Activated CD8-positive, alpha-beta memory T cell treated with anti-CD3 and anti-CD28 coated beads, Interleukin-2, amount 50 U/mL, for 1 hour (primary cell): ENCODE results near the gene HAO1.
"Not testable (repeated sequence)": the region's sequence is repeated elsewhere in the genome, so short reads cannot be mapped to it uniquely, and the experiment has no call there.

Experiments
- DNase-seq: peaks from one replicate; pipeline ENCODE4 v3.0.0-alpha.2; 2020; ENCODE audit errors: extremely low read depth

The HAO1 gene

DNA sequence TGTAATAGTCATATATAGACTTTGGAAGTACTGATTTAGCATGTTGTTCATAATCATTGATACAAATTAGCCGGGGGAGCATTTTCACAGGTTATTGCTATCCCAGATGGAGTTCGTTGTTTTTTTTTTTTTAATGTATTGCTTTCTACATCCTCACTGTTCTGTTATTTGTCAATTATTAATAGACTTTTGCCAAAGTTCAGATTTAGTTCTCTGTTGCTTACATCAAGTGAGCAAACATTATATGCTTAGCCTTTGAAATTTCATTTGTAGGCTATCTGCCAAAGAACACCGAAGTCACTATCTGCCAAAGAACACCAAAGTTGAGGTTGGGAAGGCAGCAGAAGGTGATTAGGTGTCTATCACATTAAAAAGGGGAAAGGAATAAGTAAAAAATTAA, at the start of gene HAO1:
Gene HAO1, minus strand, starts transcription at position 118 of the 400 bp plus-strand sequence. Its CDS starts 36 bp downstream, at position 82.
- no peak for DNase-seq

DNA sequence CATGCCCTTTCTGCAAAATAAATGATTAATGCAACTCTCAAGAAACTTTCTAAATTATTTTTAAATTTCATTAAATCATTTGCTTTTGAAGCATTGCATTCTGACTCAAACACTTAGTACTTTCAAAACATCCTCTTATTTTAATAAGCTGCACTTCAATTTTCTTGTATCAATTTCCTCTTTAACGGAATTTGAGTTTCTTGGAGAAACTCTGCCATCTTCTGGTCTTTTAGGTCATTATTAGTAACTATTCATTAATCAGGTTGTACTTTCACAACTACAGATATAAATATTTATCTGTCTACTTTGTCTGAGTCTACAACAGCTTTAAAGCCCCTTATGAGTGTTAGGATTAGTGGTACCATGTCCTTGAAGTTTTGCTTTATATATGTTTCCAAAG, 49.1 kb upstream of the HAO1 start:
- no peak for DNase-seq

DNA sequence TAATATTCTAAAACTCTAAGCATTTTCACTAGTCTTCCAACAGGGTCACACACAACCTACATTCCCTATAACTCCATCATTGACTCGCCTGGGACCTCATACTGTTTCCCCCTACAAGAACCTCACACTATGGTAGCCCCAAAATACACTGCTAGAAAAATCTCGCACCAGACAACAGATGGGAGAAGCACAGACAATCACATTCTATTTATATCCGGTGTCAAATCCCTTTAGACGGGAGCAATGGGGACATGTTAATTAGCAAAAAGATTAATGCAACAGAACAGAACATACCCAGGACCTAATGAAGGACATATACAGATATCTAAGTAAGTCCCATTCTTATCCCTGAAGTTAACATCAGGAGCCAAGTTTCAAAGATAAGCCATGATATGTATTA, 45.7 kb upstream of the HAO1 start:
- DNase-seq = no peak

DNA sequence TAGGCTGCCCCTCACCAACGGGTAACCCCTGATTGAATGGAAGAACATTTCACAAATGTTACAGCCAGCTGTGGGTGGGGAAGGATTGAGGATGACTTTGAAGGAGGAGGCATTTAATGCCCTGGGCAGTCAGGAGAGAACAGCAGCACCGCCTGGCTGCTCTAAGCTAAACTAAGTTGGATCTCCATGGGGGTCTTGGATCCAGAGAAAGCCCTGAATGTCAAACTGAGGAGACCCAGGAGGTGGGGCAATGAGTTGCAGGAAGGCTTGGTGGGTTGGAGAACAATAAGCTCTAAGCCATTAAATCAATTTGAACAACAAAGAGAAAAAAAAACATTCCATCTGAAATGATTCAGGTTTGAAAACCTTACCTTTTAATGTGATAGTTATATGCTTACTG, 43.9 kb upstream of the HAO1 start:
- DNase-seq = no peak

DNA sequence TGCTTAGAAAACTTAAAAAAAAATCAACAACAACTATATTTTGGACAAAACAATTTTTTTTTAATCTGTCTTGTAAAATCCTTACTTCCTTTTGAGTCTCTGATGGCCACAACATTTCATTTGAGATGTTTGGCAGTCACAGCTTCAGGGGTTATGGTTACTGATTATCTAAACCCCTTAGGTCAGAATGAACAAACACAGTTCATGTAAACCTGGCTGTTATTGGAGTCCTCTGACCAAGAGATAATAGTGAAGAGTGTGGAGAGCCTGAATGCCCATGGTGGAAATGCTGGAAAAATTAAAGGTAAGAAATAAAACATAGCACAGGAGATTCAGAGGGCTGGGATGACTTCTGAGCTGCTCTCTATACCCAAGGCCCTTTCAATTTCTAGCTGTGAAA, 41.1 kb upstream of the HAO1 start:
- no peak for DNase-seq

DNA sequence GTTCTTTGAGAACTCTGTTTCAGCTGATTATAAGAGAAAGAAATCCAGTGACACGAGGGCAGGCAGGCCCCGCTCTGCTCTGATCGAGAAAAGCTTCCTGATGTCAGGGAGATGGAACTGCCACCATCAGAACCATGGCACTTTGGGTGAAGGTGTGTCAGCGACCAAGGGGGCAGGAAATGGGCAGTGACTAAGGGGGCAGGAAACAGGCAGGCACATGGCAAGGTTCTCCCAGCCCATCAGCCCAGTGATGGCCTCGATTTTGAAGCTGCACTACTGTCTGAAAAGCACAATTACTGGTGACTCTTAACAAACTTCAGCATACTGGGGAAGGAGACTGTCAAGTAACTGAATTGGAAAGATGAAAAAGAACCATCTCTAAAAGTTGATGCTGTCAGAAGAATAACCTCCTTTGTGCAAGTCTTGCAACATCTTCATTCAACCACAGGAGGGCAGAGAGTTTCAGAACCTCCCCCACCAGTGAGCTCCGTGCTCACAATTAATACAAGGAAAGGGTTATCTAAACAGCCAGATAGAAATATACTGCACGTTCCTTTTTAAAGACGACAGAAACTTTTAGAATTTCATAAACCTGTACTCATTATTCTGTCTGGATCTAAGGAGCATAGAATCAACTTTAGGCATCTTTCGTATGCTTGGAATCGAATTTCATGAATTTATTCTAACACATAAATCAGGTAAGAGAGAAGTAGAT, 40.2 kb upstream of the HAO1 start:
- no peak for DNase-seq

DNA sequence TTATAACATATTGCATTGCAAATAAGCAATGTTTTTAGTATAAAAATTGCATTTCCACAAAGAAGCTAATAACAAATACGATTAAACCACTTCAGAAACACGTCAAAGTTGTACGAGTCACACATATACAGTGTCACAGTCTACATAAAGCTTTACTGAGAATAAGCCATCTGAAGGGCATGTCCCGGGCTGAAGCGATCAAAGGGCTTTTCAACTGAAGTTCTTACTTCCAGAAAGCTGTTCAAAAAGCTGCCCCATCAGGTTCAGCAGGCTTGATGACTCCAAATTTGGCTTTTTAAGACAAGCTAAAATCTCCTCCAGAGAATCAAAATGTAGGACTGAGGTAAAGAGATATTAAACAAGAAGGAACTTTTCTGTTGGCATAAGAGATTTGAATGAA, 37.5 kb upstream of the HAO1 start:
- no peak for DNase-seq

DNA sequence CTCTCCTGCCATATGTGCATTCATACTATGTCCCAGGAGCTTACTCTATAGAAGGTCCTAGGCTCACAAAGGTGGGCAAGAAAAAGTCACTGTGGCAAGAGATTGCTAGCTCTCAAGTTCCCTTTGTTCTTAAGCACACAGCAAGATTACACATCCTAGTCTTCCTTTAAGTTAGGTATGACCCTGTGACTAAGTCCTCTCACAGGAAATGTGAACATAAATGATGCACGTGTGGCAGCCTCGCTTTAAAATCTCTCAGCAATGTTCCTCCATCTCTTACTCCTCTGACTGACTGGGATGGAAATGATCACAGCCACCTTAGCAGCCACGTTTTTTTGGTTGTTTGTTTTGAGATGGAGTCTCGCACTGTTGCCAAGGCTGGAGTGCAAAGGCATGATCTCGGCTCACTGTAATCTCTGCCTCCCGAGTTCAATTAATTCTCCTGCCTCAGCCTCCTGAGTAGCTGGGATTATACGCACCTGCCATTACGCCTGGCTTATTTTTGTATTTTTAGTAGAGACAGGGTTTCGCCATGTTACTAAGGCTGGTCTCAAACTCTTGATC, 35.7 kb upstream of the HAO1 start:
- no peak for DNase-seq

DNA sequence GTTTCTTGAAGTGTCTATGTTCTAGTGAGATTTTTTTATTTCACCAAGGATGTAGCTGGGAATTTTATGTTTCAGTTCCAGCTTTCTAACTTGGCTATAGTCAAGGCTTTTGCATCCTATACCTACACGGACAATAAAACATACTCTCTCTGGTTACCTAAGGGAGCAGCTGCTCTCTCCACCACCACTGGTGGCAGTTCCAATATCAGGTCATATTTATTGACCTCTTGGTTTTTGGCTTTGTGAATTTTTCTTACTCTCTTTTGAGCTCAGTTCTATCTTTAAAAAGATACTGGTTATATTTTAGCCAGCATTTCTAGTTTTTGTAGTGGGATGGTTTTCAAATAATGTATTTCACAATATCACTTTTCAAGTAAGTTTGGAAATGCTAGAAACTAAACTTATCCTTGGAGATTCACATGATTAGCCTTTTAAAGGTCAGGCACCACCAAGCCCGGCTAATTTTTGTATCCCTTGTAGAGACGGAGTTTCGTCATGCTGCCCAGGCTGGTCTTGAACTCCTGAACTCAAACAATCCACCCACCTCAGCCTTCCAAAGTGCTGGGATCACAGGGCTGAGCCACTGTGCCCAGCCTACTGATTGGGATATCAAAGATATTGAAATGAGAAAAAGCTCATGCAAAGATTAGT, 34.7 kb upstream of the HAO1 start:
- DNase-seq = no peak

DNA sequence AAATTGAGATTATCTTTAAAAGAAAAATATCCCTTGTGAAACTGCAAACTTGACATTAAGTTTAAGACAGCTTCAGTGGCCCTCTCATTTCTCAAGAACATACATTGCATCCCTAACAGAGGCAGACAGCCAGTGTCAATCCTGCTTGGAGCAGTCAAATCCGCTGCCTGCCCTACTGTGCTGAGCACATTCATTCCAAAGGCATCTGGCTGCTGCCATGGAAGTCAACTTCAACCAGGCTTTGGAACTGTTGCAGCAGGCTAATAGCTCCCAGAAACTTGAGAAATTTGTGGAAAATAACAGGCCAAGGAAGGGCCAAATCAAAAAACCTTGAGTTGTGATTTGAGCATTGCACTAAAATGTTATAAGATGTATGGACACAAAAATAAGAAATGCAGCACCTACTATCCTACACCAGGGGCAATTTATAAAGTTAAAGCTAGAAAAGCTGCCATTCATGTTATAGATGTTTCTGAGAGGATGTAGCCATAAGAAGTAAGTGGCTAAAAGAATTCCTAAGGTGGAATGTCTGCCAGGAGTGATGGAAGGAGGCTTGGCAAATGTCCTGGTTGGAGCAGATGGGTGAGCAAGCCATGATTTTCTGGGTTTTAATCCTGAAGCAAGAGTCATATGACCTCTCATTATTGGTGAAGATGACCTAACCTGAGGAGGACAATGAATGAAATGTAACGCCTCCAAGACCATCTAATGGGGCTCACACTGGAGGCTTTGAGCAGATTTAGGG, 31.4 kb upstream of the HAO1 start:
- DNase-seq = no peak

DNA sequence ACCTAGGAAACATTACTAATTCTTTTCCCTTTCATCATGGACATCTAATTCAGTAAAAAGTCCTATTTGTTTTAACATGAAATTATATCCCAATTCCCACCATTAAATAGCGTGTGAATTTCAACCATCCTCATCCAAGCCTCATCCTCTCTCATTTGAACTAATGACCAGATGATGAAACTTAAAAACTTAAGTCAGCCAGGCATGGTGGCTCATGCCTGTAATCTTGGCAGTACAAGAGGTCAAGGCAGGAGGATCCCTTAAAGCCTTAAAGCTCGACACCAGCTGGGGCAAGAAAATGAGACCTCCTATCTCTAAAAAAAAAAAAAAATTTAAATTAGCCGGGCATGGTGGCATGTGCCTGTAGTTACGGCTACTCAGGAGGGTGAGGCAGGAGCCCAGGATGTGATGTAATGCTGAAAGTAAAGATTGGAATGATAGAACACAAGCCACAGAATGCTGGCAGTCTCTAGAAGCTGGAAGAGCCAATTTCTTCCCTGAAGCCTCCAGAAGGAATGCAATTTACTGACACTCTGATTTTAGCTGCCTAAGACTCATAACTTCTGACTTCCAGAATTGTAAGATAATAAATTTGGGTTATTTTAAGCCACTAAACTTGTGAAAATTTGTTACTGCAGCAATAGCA, 27.1 kb upstream of the HAO1 start:
- DNase-seq = no peak

DNA sequence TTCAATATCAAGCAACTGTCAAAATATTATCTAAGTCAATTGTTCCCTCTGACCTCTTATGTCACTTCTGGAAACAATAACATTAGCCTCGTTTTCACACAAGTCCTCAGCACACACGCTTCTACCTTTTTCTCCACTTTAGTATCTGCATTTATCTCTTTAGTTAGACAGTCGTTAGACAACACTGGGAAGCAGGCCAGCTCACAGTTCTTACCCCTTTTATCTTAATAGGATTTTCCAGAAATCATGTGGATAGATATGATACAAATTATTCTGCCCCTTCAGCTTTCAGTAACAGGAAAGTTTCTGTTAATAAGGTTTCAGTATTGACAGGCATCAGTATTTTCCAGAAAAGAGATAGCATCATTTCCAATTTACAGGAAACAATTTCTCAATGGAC, 25.9 kb upstream of the HAO1 start:
- DNase-seq = no peak

DNA sequence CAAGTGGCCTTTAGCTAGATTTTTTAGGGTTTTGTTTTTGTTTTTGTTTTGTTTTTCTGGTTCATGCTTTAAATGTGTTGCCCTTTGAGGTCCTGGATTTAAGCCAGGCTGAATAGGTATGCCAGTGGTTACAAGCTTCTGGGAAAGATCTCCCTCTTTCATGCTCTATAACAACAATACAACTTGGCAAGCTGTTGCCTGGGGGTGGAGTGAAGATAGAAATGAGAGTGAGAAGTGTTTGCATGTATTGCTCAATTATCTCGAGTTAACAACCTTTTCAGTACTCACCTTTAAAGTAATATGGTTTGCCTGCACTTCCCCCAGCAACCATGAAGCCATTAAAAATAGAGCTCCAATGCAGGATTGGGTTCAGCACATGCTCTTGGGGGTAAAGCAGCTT, 19.2 kb upstream of the HAO1 start:
- no peak for DNase-seq

DNA sequence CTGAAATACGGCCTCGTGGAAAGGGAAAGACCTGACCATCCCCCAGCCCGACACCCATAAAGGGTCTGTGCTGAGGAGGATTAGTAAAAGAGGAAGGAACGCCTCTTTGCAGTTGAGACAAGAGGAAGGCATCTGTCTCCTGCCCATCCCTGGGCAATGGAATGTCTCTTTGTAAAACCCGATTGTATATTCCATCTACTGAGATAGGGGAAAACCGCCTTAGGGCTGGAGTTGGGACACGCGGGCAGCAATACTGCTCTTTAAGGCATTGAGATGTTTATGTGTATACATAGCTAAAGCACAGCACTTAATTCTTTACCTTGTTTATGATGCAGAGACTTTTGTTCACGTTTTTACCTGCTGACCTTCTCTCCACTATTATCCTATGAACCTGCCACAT, 16.3 kb upstream of the HAO1 start:
- DNase-seq = not testable (repeated sequence)

DNA sequence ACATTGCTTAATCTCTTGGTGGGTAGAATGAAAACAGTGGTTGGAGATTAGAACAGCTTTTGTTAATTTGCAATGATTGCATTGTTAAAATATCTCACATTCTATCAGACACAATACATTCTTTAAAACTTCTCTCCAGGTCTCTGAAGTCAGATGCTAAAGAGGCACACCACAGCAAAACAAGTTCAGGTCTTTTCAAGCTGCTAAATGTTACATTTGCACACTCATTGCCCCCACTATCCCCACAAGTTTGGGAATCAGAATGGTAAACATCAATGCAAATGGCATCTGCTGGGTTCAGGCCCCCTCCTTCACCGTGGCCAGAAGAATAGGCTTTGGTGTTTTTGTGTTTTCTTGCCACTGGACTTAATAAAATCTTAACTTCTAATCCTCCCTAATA, 10.1 kb upstream of the HAO1 start:
- no peak for DNase-seq

DNA sequence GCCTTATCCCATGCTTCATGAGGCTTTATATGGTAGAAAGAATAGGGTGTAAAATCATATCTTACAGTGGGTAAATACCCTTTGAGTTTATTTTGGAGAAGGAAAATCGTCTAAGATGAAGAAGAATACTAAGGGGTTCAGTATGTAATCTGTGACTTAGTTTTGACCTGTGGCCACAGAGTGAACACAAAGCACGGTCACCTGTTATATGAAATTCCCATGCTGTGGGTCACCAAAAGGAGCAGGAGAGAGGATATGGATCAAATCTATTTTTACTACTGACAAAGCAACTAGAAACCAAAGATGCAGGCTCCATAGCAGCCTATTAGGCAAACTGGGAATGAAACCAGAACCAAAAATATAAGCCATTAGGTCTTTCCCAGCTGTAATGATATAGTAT, 3.6 kb upstream of the HAO1 start:
- DNase-seq = no peak

DNA sequence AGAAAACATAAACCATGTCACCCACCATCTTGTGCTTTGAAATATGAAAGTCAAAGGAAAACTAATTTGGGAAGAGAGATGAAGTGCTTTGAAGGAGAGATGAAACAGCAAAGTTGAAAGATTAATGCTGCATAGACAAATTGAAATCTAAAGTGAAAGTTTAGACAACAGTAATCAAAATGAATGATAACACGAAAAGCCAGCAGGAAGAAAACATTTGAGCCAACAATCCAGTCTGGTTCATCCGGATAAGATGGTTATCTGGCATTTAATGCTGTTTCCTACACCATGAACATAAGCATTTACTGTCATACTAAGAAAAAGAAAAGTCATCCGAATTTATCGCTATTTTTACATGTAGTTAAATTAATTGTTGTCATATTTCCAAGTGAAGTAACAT, 595 bp downstream of the HAO1 start:
- DNase-seq = no peak

DNA sequence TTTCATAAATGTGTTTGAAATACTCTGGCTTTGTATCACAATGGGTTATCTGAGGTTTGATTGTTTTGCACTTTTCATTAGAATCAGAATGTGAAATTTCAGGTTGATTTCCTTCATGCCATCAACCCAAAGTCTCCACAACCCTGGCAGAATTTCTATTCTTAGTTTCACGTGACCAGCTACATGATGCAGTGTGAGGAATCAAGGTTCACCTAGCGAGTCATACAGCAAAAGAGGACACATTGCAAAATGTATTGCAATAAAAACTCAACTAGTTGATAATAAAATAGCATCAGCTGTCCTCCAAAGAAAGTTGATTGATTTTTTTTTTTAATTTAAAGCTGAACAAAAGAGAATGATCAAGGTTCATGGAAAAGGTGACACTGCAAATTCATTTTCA, 2.2 kb downstream of the HAO1 start:
- DNase-seq = no peak

DNA sequence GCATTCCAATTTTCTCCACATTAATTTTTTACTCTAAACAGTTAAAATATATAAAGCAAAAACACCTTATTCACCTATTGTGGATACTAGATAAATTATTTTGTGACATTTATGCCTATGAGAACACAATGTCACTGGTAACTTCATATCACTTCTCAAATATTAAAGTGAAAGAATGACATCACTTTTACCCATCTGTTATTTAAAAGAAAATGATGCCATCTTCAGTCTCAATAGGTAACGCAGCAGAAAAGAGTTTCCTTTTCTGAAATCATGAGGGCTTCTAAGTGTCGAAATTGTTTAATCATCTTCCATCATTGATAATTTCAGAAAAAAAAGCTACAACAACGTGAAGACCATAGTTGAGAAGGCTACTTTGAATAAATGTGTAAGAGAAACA, 2.9 kb downstream of the HAO1 start:
- no peak for DNase-seq

DNA sequence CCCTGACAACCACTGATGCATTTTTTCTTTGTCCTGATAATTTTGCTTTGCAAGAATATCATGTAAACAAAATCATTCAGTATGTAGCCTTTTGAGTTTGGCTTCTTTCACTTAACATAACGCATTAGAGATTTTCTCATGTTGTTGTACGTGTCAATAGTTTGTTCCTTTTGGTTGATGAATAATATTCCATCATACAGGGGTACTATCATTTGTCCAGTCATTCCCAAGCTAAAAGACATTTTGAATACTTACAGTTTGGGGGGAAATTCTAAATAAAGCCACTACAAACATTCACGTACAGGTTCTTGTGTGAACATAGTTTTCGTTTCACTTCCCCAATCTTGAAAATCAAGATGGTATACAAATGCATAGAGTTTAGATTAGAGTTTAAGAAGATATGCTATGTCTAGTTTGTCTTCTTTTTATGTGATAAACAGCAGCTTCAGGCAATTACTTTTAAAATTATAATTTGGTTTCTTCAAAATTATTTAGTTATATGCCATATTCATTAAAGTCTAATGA, 5.2 kb downstream of the HAO1 start:
- DNase-seq = no peak

DNA sequence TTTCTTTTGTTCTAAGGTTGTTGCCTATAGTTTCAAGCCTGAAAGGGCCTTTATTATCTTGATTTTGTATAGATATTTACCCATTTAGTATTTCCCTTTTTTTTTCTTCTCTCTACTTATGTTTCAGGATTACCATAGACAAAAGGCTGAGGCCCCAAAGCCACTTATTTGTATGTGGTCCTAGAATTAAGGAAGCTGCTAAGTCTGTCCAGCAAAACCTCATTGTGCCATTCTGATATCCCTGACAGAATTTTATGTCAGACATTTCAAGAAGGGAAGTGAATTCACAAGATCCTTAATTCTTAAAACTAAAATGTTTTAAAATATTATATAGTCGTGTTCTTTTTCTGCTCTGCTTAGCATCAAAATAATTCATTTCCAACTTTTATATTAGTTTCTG, 6.9 kb downstream of the HAO1 start:
- no peak for DNase-seq

DNA sequence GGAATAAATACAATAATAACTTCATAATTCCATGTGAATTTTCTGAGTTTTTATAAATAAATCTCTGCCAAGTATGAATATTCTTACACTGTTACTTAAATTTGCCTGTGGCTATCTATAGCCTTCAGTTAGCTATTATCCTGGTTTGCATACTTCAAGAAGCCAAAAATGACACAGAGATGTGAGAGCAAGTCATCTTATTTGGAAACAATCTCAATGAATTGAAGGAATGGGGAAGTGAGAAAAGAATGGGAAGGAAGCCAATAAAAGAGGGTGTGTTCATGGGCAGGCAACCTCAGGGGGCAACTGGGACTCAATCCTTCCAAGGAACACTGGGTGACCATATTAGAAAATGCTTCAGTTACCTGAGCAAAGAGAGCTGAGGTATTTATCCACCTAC, 9.9 kb downstream of the HAO1 start:
- no peak for DNase-seq
